Activated T-helper 17 cell treated with anti-CD3 and anti-CD28 coated beads, Interleukin-2, amount 50 U/mL, for 72 hours (primary cell): ENCODE data around the gene FIG4. TPM values are rescaled to one million over a fixed set of nuclear protein-coding genes. Genes with fewer than 3 reads are reported as not detected.

ENCODE experiments used
- total RNA-seq, 2 donors: library from RNA; stranded (reverse); gene quantifications; one replicate each; pipeline ENCODE4 v1.2.3, GENCODE V29; 2022

The FIG4 gene
- total RNA-seq, 2 donors from 2014 or later: 10.5 to 18.8 TPM

Other genes with a start within 250 kb of the FIG4 start
- gene MICAL1, start 235.5 kb upstream of the FIG4 start, total RNA-seq: 10 to 100 TPM; 43.3 to 58.3 TPM
- 10 to 100 TPM; 11.0 to 11.4 TPM for gene ZBTB24, start 208.1 kb upstream of the FIG4 start, total RNA-seq
- gene AK9, start 94 bp upstream of the FIG4 start, total RNA-seq: 1 to 10 TPM; 4.0 to 7.9 TPM